NCI-H82 (cell line): ENCODE data around the gene U2AF1L4.

Experiments
- DNase-seq: peaks from one replicate; lab custom pipeline; 2025; lab: John Stamatoyannopoulos, UW

The U2AF1L4 gene

DNA sequence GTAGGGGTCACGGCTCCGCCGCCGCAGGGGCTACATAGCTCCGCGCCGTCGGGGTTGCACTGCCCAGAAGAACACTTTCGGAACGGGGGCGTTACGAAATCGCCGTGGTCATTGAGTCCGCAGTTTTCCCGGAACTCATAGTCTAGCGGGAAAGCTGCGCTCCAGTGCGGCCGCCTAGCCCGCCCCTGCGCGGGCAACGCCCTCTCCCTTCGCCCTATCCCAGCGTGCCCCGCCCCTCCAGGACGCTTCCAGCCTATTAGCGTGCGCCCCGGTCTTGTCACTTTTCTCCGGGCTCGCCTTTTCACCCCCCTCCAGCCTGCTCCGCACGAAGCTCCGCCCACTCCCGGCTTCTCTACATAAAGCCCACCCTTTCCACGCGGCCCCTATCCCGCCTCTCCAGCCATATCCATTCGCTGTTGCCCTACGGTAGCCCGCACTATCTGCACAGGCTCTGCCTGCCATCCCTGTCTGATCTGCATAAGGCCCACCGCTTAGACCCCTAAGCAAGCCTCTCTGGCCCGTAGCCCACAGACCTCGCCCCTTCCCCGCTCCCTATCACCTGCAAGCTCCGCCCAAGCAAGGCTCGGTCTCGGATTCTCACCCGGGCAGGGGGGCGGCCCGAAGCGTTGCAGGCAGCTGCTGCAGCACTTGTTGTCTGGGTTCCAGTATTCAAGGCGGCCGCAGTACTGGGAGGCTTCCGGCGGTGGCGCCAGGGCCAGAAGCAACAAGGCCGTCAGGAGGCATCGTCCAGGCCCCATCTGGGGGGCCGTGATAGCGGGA is 4.6 kb downstream of the U2AF1L4 start:
- DNase-seq, result peak; percentile 100

DNA sequence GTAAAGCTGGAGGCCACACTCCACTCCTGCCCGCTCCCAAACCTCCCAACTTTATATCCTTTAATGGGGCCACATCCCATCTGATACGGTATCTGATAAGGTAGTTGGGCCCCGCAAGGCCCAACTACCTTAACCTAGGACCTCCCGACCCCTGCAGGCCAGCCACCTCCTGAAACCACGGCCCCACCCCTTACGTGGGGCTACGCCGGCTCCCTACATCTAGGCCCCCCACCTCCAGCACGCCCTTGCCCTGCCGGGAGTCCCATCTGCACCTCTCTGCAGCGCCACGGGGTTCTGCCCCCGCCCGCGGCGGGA is 5.2 kb downstream of the U2AF1L4 start:
- no peak for DNase-seq

DNA sequence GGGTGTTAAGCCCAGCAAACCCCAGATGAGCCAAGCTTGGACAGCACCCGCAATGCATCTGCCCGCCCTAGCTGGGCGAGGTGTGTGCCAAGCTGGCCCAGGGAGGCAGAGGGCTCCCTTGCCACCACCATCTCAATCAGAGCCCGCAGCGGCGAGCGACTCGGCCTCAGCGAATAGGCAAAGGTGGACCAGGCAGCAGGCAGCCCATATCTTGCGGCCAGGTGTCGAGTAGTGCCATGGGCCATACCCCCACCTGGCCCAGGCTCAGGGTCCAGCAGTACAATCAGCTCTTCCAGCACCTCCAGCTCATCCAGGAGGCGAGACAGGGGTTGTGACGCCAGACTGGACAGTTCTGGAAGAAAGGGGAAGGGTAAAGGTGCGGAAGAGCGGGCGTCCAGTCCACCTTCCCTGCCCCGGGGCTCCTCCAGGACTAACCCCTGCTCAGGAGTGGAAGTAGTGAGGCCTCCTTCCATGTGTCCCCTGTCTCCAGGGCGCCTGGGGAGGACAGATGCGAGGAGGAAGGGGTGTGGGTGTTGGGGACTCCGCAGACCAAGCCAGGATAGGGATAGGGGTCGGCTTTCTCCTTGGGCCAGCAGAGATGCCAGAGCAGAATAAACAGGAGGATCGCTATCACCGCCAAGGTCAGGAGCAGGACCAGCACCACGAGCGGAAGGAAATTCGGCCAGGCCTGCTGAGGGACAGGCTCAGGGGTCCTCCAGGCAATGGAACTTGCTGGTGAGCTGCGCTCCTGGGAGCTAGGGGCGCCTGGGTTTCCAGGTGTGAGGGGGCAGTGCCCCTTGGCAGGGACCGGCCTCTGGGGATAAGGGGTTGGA is 5.7 kb downstream of the U2AF1L4 start:
- DNase-seq, result no peak

DNA sequence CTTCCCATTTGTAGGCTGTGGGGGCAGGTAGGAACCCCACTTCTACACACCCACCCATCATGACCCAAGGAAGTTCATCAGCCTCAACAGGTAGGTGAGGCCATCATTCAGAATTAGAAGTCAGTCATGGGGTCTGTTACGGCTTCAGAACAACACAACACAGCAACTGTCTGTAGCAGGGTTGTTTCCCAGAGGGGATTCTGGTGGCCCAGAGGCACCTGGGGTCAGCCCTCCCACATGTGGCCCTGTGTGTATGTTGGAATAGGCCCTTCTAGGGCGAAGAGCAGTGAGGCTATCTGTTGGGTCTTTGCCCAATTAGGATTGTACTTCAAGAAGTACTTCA is 6.4 kb downstream of the U2AF1L4 start:
- peak; percentile 29 for DNase-seq

DNA sequence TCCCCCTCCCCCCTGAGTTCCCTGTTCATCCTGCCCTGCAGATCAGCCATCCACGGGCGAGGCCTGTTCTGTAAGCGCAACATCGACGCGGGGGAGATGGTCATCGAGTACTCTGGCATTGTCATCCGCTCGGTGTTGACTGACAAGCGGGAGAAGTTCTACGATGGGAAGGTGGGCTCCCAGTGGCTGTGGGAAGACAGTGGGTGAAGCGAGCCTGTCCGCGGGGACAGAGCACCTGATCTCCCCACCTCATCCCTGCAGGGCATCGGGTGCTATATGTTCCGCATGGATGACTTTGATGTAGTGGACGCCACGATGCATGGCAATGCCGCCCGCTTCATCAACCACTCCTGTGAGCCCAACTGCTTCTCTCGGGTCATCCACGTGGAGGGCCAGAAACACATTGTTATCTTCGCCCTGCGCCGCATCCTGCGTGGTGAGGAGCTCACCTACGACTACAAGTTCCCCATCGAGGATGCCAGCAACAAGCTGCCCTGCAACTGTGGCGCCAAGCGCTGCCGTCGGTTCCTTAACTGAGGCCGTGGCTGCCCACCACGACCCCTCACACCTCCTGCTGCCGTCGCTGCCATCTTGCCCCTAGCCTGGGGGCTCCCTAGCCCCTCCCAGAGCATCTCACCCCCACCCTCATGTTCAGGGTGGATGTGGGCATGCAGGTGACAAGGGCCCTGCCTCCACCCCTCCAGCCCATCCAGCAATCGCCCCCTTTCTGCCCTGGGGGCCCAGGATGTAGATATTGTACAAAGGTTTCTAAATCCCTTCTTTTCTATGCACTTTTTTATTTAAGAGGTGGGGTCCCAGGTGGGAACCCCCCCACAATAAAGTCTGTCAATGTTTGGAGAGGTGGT is 7.0 kb downstream of the U2AF1L4 start:
- no peak for DNase-seq

DNA sequence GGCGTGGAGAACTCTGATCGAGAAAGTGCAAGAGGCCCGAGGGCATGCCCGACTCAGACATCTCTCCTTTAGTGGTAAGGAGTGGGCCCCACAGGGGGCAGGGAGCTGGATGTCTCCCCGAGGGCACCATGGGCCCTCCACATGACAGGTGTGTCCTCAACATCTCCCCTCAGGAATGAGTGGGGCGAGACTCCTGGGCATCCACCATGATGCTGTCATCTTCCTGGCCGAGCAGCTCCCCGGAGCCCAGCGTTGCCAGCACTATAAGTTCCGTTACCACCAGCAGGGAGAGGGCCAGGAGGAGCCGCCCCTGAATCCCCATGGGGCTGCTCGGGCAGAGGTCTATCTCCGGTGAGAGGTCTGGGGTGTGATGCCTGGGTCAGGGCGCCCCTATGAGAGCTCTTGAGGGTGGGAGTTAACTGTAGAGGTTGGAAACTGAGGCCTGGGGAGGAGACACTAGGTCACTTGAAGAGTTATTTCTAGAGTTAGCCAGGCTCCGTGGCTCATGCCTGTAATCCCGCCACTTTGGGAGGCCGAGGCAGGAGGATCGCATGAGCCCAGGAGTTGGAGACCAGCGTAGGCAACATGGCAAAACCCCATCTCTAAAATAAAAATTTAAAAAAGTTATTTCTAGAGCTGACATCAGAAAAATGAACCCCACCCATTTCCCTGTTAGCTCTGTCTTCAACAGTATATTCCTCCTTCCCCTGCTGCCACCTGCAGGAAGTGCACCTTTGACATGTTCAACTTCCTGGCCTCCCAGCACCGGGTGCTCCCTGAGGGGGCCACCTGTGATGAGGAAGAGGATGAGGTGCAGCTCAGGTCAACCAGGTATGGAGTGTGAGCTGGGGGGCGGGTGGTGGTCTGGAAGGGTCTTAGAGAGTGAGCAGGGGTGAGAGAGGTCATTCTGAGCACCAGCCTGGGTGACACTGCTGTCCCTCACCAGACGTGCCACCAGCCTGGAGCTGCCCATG is 8.0 kb downstream of the U2AF1L4 start:
- peak; percentile 14 for DNase-seq

DNA sequence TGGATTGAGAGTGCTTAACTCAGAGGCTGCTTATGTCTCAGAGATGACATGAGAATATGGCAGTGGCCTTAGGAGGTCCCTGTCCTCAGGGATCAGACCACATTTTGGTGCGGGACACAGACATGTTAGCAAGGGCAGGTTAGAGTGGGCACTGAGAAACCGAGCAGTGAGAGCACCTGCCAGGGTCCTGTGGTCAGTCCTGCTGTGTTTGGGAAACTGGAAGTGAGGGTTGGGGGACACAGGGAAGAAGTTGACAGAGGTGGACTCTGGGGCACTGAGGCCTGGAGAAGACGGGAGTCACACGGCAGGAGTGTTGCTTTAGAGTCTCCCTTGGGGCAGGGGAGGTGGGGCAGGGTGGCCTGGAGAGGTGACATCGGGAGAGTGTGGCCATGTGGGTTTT is 10.3 kb downstream of the U2AF1L4 start:
- DNase-seq, result no peak

DNA sequence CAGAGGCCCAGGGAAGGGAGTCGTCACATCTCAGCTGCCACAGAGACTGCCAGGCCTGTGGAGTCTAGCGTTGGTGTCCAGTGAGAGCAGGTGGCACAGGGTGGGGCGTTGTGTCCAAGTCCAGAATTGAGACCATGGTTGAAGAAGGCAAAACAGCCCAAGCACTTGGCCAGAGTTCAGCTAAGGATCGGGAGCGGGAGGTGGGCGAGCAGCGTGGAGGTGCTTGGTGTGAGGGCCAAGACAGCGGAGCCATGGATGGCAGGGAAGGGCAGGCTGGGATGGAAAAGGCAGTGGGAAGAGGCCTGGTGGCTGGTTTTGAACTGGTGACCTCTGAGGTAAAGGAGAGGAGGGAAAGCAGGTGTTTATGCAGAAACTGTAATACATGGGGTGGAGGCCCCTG is 10.9 kb downstream of the U2AF1L4 start:
- no peak for DNase-seq

DNA sequence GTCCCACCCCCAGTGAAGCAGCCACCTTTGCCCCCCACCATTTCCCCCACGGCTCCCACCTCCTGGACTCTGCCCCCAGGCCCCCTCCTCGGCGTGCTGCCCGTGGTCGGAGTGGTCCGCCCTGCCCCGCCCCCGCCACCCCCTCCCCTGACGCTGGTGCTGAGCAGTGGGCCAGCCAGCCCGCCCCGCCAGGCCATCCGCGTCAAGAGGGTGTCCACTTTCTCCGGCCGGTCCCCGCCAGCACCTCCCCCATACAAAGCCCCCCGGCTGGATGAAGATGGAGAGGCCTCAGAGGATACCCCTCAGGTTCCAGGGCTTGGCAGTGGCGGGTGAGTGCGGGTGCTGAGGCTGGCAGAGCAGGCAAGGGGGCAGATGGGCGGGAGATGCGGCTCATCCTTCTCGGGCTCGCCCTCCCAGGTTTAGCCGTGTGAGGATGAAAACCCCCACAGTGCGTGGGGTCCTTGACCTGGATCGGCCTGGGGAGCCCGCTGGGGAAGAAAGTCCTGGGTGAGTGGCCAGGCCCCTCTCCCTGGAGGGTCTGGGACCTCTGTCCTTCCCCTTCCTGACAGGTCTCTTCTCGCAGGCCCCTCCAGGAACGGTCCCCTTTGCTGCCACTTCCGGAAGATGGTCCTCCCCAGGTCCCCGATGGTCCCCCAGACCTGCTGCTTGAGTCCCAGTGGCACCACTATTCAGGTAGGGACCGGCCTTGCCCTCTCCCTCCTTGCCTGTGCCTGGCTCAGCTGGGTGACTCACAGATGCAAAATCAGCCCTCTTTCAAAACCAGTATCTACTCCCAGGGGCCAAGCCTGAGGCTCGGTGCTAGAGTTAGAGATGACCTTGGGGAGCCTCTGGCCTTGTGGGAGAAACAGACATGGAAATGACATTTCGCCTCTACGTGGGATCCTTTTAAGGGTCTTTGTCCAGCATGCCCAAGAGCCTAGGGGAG is 11.8 kb downstream of the U2AF1L4 start:
- no peak for DNase-seq

DNA sequence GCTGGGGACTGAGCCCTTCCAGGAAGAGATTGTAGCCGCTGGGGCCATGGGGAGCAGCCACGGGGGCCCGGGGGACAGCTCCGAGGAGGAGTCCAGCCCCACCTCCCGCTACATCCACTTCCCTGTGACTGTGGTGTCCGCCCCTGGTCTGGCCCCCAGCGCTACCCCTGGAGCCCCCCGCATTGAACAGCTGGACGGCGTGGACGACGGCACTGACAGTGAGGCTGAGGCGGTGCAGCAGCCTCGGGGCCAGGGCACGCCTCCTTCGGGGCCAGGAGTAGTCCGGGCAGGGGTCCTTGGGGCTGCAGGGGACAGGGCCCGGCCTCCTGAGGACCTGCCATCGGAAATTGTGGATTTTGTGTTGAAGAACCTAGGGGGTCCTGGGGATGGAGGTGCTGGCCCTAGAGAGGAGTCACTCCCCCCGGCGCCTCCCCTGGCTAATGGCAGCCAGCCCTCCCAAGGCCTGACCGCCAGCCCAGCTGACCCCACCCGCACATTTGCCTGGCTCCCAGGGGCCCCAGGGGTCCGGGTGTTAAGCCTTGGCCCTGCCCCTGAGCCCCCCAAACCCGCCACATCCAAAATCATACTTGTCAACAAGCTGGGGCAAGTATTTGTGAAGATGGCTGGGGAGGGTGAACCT is 12.6 kb downstream of the U2AF1L4 start:
- DNase-seq, result no peak

DNA sequence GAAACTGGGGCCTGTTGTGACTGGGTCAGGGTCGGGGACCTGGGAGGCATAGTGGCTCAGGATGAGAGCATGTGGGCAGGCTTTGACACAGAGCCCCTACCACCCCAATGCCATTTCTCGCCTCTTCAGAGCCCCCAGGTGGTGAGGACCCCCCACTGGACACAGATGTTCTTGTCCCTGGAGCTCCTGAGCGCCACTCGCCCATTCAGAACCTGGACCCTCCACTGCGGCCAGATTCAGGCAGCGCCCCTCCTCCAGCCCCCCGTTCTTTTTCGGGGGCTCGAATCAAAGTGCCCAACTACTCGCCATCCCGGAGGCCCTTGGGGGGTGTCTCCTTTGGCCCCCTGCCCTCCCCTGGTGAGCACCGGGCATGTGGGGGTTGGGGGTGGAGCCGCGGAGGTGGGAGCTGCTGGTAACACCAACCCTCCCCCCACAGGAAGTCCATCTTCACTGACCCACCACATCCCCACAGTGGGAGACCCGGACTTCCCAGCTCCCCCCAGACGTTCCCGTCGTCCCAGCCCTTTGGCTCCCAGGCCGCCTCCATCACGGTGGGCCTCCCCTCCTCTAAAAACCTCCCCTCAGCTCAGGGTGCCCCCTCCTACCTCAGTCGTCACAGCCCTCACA is 13.3 kb downstream of the U2AF1L4 start:
- DNase-seq, result no peak

DNA sequence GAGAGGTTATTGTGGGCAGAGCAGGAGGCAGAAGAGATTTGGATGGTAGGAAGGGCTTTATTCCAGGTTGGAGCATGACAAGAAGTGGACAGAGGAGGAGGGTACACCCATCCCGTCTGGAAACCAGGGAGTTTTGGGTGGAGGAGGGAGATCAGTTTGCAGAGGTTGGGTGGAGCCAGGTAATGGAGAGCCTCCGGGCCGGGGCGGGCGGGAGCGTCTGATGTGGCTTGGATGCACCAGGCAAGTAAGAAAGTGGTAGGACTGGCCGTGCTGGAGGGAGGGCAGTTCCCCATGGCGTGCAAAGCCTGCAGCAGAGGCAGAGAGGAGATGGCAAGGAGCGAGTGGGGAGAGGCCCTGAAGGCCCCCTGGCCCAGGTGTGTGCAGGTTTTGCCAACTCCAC is 13.9 kb downstream of the U2AF1L4 start:
- no peak for DNase-seq

DNA sequence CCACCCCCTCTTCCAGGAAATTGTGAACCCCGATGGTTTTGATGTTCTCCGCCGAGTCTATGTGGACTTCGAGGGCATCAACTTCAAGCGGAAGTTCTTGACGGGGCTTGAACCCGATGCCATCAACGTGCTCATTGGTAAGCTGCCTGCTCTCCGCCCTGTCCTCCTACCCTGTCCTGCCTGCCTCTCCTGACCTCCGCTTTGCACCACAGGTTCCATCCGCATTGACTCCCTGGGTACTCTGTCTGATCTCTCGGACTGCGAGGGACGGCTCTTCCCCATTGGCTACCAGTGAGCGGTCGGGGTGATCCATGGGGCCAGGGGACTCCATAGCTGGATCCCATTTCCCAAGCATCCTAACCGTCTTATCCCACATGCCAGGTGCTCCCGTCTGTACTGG is 14.9 kb downstream of the U2AF1L4 start:
- no peak for DNase-seq

DNA sequence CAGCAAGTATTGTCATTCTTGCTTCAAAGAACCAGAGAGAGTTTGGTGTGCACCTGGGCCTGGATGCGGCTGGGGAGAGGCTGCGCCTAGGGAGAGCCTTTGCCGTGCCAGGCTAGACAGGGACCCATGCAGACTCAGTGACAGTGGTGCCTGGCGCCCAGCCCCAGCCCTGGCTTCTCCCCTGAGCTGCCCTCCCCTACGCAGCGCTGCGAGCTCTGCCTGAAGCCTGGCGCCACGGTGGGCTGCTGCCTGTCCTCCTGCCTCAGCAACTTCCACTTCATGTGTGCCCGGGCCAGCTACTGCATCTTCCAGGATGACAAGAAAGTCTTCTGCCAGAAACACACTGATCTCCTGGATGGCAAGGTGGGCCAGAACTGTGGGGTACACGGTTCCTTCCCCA is 15.5 kb downstream of the U2AF1L4 start:
- DNase-seq, result no peak

DNA sequence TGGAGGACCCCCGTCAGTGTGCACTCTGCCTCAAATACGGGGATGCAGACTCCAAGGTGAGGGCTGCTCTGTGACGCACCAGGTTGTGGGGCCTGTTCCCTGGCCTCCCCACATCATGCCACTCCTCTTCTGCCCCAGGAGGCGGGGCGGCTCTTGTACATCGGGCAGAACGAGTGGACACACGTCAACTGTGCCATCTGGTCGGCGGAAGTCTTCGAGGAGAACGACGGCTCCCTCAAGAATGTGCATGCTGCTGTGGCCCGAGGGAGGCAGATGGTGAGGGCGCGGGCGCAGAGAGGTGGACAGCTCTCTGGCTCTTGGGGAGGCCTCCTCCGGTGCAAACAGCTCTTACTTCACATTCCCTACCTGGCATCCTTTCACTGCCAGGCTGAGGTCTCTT is 16.2 kb downstream of the U2AF1L4 start:
- no peak for DNase-seq

DNA sequence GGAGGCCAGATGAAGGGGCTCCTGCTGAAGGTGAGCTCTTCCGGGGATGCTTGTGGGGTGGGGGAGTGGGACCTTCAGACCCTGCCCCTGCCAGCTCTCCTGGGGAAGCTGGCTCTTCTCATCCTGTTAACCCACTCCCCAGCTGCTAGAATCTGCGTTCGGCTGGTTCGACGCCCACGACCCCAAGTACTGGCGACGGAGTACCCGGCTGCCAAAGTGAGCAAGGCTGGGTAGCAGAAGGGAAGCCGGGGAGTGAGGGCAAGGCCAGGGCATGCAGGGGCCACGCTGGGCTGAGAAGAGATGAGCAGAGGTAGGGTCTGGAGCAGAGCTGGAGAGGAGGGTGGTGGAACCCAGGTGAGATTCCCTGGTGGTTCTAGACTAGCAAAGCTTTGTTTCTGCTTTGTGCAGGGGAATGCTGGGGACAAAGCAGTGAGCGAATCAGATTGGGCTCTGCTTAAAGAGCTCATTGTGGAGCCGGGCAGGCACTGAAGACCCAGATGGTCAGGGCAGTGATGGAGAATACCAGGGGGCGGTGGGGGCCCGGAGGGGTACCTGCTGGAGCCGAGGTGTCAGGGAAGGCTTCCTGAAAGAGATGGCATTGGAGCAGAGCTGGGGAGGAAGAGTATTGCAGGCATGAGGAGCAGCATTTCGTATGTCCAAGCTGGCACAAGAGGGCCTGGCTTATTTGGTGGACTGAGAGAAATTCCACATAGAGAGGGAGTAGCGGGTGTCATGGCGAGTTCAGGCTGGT is 17.1 kb downstream of the U2AF1L4 start:
- no peak for DNase-seq

DNA sequence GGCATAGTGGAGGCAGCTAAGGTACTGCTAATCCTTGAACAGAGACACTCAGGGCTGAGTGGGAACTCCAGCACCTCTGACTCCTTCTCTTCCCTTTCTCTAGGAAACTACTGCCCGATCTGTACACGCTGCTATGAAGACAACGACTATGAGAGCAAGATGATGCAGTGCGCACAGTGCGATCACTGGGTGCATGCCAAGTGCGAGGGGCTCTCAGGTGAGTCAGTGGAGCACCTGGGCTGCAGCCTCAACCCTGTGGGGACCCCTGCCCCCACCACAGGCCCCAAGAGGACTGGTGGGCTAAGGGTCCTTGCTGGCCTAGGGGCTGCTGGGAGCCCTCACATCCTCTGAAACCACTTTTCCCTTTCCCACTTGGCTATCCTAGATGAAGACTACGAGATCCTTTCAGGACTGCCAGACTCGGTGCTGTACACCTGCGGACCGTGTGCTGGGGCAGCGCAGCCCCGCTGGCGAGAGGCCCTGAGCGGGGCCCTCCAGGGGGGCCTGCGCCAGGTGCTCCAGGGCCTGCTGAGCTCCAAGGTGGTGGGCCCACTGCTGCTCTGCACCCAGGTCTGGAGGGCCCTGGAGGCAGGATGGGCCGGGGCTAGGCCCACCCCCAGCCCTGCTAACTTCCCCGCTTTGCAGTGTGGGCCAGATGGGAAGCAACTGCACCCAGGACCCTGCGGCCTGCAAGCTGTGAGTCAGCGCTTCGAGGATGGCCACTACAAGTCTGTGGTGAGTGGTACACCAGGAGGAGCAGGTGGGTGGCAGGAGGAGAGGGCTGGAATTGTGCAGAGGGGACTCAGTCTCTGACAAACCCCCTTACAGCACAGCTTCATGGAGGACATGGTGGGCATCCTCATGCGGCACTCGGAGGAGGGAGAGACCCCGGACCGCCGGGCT is 17.9 kb downstream of the U2AF1L4 start:
- no peak for DNase-seq
